Activated CD8-positive, alpha-beta memory T cell treated with anti-CD3 and anti-CD28 coated beads, Interleukin-2, amount 50 U/mL, for 48 hours (primary cell): Measurements from ENCODE around the gene TTC23.
"Not testable (repeated sequence)": the region's sequence is repeated elsewhere in the genome, so short reads cannot be mapped to it uniquely, and the experiment has no call there.

Experiments
- DNase-seq: peaks from one replicate; pipeline ENCODE4 v3.0.0-alpha.2; 2020

TTC23 gene

DNA sequence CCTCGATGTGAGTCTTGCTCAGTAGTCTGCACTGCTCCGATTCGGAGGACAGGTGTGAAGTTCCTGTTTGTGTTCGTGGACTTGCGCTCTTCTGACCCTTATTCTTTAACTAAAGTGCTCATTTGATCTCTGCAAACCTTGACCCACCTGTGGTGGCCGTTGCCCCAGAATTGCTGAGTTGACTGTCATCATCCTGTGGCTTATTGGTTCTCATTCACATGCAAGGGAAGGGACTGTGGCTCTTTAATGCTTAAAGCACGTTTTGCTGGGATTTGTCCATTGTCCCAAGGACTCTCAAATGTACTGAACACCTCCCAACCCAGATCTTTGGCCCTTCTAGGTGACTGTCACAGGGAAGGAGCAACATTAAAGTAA lies 131.1 kb downstream of the TTC23 start:
- no peak for DNase-seq

DNA sequence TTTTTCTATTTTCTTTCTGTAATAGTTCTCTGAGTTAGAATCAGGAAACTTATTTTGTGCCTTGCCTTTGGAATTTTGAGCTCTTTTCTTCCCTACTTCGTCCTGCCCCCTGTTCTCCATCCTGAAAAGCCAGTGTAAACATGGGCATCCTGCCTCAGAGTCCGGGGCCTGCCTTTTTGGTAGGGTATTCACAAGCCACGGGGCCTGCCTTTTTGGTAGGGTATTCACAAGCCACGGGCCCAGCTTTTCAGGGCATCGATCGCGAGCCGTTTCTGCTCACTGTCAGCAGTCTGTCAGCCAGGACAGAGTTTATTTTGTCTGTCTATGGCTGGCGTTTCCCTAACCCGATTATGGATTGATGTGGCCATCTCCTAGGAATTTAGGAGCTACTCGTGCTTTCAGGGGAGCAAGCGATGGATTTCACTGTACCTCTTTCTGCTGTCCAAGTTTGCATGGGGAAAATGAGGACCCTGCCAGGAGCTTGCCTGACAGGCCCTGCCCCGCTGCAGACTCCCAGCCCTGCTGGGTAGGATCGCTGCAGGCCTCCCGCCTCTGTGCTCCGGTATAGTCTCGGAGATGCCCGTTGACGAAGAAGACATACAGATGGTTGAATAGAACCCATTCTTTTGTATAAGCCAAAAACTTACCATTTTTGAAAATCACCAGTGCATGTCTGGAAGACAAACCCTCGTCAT lies 131.7 kb downstream of the TTC23 start:
- no peak for DNase-seq

DNA sequence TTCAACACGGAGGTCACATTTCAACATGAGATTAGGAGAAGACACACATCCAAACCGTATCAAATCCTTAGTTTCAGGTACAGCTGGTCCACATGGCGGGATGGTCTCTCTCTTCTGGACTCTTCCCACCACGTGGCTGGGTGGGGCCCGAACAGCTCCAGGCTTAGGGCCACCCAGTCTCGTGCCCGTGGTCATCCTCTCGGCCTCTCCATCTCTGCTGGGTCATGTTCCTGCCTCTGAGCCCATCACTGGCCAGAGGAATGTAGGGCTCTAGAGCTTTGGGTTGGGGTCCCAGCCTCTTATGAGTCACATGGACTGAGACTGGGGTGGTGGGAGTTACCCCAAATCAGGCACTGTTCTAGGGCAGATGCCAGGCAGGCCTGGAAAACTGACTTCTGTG lies 132.3 kb downstream of the TTC23 start:
- DNase-seq = no peak

DNA sequence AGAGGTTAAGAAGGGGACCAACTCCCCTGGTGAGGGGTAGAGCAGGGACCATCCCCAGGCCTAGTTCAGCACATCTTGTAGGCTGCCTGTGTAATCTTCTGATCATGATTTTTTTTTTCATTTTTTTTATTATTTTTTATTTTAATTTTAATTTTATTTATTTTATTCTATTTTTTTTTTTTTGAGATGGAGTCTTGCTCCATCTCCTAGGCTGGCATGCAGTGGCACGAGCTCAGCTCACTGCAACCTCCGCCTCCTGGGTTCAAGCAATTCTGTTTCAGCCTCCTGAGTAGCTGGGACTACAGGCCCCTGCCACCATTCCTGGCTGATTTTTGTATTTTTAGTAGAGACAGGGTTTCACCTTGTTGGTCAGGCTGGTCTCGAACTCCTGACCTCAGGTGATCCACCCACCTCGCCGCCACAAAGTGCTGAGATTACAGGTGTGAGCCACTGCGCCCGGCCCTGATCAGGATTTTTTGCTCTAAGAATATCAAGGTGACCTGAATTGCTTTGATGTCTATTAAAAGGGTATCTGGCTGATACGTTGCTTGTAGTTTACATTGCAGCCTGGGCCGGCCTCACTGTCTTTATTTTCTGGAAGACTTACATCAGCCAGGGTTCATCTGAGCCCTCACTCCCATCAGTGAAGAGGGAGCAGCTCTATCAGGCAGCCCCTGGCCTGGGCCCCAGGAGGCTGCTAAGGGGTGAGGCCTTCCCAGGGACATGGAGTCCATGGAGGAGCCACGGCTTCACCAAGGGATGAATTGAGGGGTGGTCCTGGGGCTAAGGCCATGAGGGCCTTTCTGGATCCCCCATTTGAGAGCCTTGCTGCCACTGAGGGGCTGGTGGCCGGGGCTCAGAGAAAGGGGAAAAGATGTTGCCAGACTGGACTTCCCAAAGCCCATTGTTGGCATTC lies 133.8 kb downstream of the TTC23 start:
- DNase-seq = no peak

DNA sequence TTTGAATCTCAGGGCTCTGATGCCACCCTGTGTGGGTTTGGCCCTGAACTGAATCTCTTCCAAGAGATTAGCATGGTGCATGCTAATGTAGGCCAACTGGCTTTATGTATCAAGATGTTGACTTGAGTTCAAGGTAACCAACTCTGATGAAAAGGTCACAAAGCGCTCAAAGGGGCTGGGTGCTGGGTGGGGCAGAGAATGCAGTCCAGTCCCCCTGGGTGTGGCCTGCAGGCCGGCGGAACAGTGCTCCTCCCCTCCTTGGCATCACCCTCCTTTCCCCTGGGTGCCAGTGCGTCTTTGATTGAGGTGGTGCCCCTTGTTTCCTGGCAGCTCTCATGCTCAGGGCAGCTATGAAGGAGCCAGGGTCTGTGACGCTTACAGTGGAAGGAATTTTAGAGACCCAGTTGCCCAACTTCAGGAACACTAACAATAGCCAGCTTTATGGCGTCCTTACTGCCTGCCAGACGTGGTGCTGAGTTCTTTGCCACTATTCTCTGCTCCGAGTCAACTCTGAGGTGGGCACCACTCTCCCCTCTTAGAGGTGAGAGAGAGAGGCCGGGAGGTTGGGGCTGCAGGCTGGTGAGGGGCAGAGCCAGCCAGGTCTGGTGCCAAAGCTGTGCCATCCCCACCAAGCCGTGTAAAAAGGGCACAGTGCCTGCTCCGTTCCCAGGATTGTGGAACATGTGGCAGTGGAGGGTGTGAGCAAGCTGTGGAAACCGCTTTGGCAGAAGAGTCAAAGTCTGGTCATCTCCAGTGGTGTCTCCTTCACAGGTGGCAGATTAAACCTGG lies 134.7 kb downstream of the TTC23 start:
- no peak for DNase-seq

DNA sequence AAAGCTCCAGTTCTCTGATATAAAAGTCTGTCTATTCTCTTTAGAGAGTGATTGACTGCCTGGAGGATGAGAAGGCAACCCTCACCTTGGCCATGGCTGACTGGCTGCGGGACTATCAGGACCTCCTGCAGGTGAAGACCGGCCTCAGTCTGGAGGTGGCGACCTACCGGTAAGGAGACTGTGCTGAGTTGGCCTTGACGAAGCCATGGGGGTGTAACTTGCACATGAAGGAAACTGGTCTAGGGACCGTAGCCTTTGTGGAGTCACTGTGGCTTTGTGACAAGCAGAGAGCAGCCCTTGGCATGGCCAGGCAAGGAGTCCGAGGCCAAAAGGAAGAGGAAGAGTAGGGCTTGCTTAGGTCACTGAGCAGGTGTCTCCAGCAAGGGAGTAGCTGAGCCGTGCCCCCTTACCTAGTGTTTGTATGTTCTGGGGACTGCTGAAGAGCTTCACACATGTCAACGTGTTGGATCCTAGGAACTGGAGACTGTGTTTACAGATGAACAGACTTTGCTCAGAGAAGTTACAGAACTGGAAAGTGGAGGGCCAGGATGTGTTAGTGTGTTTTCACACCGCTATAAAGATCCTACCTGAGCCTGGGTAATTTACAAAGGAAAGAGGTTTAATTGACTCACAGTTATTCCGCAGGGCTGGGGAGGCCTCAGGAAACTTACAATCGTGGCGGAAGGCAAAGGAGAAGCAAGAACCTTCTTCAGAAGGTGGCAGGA lies 135.7 kb downstream of the TTC23 start:
- no peak for DNase-seq

DNA sequence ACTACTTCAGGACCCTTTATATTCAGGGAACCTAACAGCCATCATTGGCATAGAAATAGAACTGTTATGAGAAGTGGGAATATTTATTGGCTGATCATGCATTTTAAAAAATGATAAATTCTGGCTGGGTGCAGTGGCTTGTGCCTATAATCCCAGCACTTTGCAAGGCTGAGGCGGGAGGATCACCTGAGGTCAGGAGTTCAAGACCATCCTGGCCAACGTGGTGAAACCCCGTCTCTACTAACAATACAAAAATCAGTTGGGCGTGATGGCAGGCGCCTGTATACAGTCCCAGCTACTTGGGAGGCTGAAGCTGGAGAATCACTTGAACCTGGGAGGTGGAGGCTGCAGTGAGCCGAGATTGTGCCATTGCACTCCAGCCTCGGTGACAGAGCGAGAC lies 137.7 kb downstream of the TTC23 start:
- DNase-seq = not testable (repeated sequence)

DNA sequence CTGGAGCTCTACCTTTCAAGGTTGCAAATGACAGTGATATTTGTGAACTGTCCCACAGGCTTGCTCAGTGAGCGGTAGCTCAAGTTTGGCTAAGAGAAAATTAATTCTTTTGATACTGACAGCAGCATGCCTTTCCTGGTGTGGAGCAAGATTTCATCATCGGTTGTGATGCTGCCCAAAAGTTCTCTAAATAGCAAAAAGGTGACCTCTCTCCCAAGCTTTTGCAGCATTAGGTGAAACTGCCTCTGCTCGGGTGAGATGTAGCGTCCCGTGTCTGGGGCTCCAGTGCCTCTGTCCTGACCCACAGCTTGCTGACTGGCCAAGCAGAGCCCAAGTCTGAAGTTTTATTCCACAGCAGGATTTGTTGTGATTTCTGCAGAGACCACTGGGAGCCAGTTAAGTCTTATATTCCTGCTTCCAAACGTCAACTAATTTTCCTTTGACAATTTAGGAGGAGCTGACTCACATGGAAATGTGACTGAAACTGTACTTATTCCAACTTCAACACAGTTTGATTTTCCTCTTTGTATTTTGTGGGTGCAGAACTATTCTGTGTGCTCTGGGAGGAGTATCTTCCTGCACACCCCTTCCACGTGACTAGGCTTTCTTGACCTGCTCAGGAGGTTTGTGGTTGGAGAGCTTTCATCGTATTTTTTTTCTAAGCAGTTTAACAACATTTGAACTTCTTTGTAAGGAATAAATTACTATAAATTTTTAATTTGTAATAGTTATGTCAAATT lies 138.6 kb downstream of the TTC23 start:
- DNase-seq = no peak

DNA sequence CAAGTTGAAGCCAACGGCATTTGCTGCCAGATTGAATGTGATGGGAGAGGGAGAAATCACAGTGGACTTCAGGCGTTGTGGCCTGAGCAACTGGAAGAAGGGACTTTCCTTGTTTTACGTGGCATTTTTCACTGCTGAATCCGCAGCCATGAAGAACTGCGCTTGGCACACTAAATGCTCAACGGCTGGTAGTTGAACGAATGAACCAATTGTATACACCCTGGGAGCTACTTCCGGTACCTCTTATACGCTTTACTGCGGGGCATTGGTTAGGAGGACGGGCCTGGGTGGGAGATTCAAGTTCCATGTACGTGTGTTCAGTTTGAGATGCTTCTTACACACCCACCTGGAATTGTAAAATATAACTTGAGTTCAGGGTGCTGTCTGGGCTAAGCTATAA lies 139.3 kb downstream of the TTC23 start:
- no peak for DNase-seq

DNA sequence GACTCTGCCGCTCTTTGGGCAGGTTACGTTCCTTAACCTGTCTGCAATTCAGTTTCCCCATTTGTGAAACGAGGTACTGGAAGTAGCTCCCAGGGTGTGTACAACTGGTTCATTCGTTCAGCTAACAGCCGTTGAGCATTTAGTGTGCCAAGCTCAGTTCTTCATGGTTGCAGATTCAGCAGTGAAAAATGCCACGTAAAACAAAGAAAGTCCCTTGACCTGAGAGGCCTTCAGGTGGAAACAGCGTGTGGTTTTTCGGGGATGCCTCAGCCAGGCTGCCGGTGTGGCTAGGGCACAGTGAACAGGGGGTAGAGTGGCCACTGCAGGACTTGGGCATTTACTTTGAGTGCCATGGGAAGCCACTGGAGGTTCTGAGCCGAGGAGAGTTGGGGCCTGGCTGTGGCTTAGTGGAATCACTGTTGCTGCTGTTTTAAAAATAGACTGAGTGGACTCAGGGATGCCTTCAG lies 139.8 kb downstream of the TTC23 start:
- no peak for DNase-seq

DNA sequence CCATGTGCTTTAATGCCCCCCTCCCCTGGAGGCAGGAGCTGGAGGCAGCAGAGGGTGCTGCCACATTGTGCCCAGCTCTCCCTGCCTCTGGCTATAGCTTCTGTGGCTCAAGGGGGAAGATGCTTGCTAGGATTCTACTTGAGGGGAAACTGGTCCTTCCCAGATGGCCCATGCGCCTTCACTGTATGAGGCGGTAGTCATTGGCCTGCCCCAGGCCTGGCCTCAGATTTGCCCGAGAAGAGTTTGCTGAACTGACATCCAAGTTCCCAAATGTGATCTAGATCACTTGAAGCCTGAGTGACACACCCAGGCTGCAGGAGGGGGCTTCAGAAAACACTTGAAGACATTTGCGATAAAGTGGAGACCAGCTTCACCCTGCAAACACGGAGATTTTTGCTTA lies 140.4 kb downstream of the TTC23 start:
- DNase-seq = no peak

DNA sequence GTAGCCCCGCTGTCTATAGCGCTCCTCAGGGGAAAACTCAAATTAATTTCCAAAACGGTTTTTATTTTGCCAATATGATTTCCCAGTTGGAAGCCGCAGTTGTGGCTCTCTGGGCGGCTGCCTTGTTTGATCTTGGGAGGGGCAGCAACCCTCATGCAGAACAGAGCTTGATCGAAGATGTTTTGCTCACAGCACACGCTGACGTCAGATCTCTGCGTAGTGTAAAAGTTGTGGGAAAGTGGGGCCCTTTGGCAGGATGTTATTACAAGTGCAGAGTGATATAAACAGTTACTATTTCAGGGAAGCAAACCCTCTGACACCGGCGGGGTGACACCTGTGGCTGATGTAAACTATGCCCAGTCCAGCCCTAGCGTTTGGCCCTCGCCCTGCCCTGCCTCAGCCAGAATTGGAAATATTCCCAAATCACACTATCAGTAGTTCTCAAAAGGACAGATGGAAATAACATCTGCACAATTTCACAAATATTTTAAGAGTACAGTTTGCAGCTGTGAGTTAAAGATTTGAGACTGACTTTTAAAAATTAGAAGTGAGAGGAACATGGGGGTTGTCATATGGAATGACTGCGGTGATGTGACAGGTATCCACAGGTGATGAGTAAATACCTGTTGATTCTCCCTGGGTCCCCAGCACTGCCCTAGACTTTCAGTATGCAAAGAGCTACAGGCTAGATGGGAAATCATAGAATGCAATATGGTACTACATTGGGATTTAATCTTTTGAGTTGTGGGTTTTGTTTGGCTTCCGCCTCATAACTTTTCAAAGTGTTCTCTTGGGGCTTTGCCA lies 142.8 kb downstream of the TTC23 start:
- DNase-seq = no peak

DNA sequence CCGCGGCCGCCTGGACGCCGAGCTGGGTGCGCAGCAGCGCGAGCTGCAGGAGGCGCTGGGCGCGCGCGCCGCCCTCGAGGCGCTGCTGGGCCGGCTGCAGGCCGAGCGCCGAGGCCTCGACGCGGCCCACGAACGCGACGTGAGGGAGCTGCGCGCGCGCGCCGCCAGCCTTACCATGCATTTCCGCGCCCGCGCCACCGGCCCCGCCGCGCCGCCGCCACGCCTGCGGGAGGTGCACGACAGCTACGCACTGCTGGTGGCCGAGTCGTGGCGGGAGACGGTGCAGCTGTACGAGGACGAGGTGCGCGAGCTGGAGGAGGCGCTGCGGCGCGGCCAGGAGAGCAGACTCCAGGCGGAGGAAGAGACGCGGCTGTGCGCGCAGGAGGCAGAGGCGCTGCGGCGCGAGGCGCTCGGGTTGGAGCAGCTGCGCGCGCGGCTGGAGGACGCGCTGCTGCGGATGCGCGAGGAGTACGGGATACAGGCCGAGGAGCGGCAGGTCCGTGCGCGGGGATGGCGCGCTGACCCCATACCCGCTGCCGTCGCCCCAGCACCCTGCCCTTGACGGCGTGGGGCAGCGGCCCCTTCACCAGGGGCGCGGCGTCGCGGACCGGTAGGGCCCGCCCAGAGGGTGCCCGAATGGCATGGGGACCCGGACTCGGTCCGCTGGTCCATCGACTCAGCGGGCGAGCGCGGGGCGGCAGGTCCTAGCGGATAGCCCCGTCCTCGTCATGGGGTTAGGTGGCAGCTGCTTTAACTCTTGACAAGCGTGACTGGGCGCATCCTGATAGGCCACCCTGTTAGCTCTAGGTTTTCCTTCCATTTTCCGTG lies 143.7 kb downstream of the TTC23 start:
- DNase-seq = peak; percentile 64

DNA sequence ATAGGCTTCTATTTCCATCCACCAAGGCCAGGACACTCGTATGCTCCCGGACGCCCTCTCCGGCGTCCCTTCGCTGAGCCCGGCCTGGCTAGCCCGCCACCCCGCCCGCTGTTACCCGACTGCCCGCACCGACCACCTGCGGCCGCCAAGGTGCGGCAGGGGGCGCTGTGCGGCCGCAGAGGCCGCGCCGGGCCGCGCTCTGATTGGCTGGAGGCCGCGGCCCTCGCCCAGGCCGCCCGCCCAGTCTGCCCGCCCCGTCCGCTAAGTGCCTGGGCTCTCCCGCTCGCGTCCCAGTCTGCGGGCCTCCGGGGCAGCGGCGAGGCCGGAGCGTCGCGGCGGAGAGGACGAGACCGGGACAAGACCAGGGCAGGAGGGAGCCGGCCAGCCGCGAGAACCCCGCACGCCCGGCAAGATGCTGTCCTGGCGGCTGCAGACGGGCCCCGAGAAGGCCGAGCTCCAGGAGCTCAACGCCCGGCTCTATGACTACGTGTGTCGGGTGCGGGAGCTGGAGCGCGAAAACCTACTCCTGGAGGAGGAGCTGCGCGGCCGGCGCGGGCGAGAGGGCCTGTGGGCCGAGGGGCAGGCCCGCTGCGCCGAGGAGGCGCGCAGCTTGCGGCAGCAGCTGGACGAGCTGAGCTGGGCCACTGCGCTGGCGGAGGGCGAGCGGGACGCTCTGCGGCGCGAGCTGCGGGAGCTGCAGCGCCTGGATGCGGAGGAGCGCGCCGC lies 144.4 kb downstream of the TTC23 start, which contains the start of gene SYNM:
Gene SYNM (plus strand): TSS at position 293 of the 726 bp plus-strand sequence. CDS start 120 bp downstream, at position 413.
- peak; percentile 77 for DNase-seq

DNA sequence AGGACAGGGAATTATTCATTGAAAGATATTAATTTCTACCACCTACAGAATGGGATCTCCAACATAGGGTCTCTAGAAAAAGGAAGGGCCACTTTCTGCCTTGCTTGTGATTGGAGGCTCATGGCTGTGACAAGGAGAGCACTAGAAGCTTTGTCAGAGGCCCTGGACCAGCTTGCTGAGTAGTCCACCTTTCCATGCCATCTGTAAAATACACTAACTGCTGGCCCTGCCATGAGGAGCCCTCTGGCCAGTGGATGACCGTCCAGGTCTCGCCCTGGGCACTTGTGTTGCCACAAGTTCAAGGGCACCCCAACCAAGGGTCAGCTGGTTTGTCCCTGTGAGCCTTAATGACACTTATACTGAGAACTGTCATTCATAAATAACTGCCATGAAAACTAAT lies 146.1 kb downstream of the TTC23 start:
- DNase-seq = no peak

DNA sequence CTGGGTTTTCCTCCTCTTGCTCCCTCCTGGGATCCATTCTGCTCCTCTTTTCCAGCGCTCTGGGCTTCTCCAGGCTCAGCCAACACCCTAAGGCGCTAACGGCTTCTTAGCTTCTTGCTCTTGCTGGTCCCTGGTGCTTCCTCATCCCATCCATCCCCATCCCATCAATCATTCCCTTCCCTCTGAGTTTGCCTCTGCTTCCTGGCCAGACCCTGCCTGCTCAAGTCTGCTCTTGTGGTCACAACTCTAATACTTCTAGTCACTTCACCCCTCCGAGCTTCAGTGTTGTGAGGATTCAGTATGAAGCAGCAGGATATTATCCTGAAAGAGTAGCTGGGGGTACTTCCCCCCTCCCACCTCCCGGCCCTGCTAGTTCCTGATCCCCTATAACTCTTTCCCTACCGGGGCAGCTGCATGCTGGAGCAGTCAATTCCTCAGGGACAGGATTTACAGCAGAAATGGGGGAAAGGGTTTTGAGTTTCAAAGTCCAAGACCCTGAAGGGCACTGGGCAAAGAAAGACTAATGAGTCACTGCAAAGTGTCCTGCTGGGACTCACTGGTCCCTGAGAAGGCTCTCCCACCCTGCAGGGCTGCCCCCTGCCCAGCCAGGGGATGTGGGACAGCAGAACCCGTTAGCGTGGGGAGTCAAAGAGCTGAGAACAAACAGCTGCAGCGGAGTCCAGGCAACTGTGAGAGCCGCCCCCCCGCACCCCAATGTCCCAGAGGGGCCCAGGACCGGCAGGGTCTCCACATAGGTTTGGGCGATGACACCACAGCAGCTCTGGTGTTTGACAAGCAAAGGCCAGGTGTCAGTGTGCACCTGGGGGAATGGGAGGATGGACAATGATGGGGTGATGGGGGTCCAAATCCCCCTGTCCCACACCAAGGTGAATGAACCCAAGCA lies 146.8 kb downstream of the TTC23 start:
- no peak for DNase-seq

DNA sequence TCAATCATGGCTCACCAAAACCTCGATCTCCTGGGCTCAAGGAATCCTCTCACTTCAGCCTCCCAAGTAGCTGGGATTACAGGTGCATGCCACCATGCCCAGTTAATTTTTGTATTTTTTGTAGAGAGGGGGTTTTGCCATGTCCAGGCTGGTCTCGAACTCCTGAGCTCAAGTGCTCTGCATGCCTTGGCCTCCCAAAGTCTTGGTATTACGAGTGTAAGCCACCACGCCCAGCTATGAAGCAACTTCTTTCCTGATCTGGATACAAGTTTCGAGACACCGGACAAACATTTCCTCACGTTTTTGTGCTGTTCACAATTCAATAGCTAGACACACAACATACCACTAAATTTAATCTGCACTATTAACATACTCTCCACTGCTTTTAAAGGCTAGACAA lies 147.9 kb downstream of the TTC23 start:
- DNase-seq = no peak
